ENCODE data around the gene AIFM2.
A peak's percentile ranks its signal among the peaks of the same experiment; 100 is the strongest.

AIFM2 gene

GRCh38 chr10:70120417-70120816 is 12.2 kb downstream of the AIFM2 start:
- Histone ChIP-seq H3K4me2 (ENCODE audit: low read length) (no peak overlapping the region), H3K23ac (ENCODE audit: low read length) (no peak overlapping the region), H3K18ac (ENCODE audit: low read length) (no peak overlapping the region), H3K4me3 (ENCODE audit: low read length) (no peak overlapping the region), H3K27ac (ENCODE audit: low read depth, low read length) (no peak overlapping the region), H2AK5ac (ENCODE audit: low read length) (no peak overlapping the region), H2BK15ac (replicated peaks; ENCODE audit: low read depth) (no peak overlapping the region), H3K36me3 (ENCODE audit: control insufficient read depth, insufficient read depth, low read length) (no peaks in the 10 kb centered on the region), H3K56ac (ENCODE audit: low read length) (no peak overlapping the region), H3K79me2 (ENCODE audit: control insufficient read depth, insufficient read depth, low read length) (no peaks in the 10 kb centered on the region), H3K27me3 (ENCODE audit: insufficient read depth, low read length, poor library complexity) (no peaks in the 10 kb centered on the region), H4K5ac (ENCODE audit: low read length) (no peak overlapping the region), H4K8ac (ENCODE audit: low read depth, low read length) (no peak overlapping the region), H2BK120ac (ENCODE audit: low read depth, low read length) (no peak overlapping the region), H3K4ac (ENCODE audit: low read depth, low read length) (no peak overlapping the region), H3K79me1 (ENCODE audit: low read length) (no peaks in the 10 kb centered on the region), H3K9ac (ENCODE audit: low read length) (no peak overlapping the region), H2BK5ac (ENCODE audit: low read length) (no peak overlapping the region), H3K4me1 (ENCODE audit: control insufficient read depth, low read depth, low read length) (no peaks in the 10 kb centered on the region)
- DNase-seq: no peak
- WGBS (ENCODE audit: extremely low coverage, insufficient coverage, low lambda C conversion rate): no CpG with 5 or more reads among the region's 6 CpGs

- no peak overlapping the region for H3K56ac ChIP-seq (ENCODE audit: low read length)
- H3K4me1 ChIP-seq (ENCODE audit: control insufficient read depth, low read depth, low read length): no peaks in the 10 kb centered on the region
- no peak overlapping the region for H2BK5ac ChIP-seq (ENCODE audit: low read length)
- no peaks in the 10 kb centered on the region for H3K27me3 ChIP-seq (ENCODE audit: insufficient read depth, low read length, poor library complexity)
- H2BK15ac ChIP-seq (replicated peaks; ENCODE audit: low read depth): no peak overlapping the region
- no peak overlapping the region for H3K27ac ChIP-seq (ENCODE audit: low read depth, low read length)
- H3K4ac ChIP-seq (ENCODE audit: low read depth, low read length): no peak overlapping the region
- no peak overlapping the region for H2AK5ac ChIP-seq (ENCODE audit: low read length)
- H4K5ac ChIP-seq (ENCODE audit: low read length): no peak overlapping the region
- H3K18ac ChIP-seq (ENCODE audit: low read length): no peak overlapping the region
- H3K4me2 ChIP-seq (ENCODE audit: low read length): no peak overlapping the region
- no peak overlapping the region for H4K8ac ChIP-seq (ENCODE audit: low read depth, low read length)
- H3K23ac ChIP-seq (ENCODE audit: low read length): no peak overlapping the region
- WGBS (ENCODE audit: extremely low coverage, insufficient coverage, low lambda C conversion rate): no CpG with 5 or more reads among the region's 8 CpGs
- DNase-seq: no peak
- H2BK120ac ChIP-seq (ENCODE audit: low read depth, low read length): no peak overlapping the region
- H3K36me3 ChIP-seq (ENCODE audit: control insufficient read depth, insufficient read depth, low read length): no peaks in the 10 kb centered on the region
- H3K79me1 ChIP-seq (ENCODE audit: low read length): no peaks in the 10 kb centered on the region
- H3K4me3 ChIP-seq (ENCODE audit: low read length): no peak overlapping the region
- no peaks in the 10 kb centered on the region for H3K79me2 ChIP-seq (ENCODE audit: control insufficient read depth, insufficient read depth, low read length)
- no peak overlapping the region for H3K9ac ChIP-seq (ENCODE audit: low read length)
Observed at GRCh38 chr10:70119623-70120022, 13.0 kb downstream of the AIFM2 start.

- H2BK5ac ChIP-seq (ENCODE audit: low read length): no peak overlapping the region
- no peak overlapping the region for H3K56ac ChIP-seq (ENCODE audit: low read length)
- H4K8ac ChIP-seq (ENCODE audit: low read depth, low read length): no peak overlapping the region
- WGBS (ENCODE audit: extremely low coverage, insufficient coverage, low lambda C conversion rate): no CpG with 5 or more reads among the region's 7 CpGs
- no peak overlapping the region for H3K23ac ChIP-seq (ENCODE audit: low read length)
- no peaks in the 10 kb centered on the region for H3K79me1 ChIP-seq (ENCODE audit: low read length)
- no peaks in the 10 kb centered on the region for H3K36me3 ChIP-seq (ENCODE audit: control insufficient read depth, insufficient read depth, low read length)
- H2BK120ac ChIP-seq (ENCODE audit: low read depth, low read length): no peak overlapping the region
- H3K18ac ChIP-seq (ENCODE audit: low read length): no peak overlapping the region
- H4K5ac ChIP-seq (ENCODE audit: low read length): no peak overlapping the region
- H2AK5ac ChIP-seq (ENCODE audit: low read length): no peak overlapping the region
- no peak overlapping the region for H3K4me3 ChIP-seq (ENCODE audit: low read length)
- no peak overlapping the region for H3K4me2 ChIP-seq (ENCODE audit: low read length)
- H3K4me1 ChIP-seq (ENCODE audit: control insufficient read depth, low read depth, low read length): no peaks in the 10 kb centered on the region
- H3K9ac ChIP-seq (ENCODE audit: low read length): no peak overlapping the region
- H2BK15ac ChIP-seq (replicated peaks; ENCODE audit: low read depth): no peak overlapping the region
- no peak overlapping the region for H3K27ac ChIP-seq (ENCODE audit: low read depth, low read length)
- H3K4ac ChIP-seq (ENCODE audit: low read depth, low read length): no peak overlapping the region
- no peaks in the 10 kb centered on the region for H3K27me3 ChIP-seq (ENCODE audit: insufficient read depth, low read length, poor library complexity)
- DNase-seq: no peak
- H3K79me2 ChIP-seq (ENCODE audit: control insufficient read depth, insufficient read depth, low read length): no peaks in the 10 kb centered on the region
Observed at GRCh38 chr10:70119197-70119596, 13.4 kb downstream of the AIFM2 start.

DNA sequence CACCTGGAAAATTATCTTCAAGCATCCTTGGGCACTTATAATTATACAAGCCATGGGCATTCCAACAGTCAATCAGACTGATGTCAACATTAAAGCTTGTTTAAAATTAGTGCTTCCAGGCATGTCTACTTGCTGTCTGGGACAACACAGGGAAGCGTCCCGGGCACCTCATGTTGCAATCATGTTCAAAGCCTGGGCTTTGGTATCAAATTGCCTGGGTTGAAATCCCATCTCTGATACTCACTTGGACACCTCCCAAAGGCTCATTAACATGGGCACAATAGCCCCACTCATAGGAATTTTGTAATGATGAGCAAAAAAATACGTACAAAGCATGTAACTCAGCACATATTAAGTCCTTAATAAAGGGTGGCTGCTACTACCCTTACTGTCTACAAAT is 14.4 kb downstream of the AIFM2 start:
- H4K5ac ChIP-seq (ENCODE audit: low read length): no peak overlapping the region
- H3K27me3 ChIP-seq (ENCODE audit: insufficient read depth, low read length, poor library complexity): no peaks in the 10 kb centered on the region
- H3K79me1 ChIP-seq (ENCODE audit: low read length): no peaks in the 10 kb centered on the region
- WGBS (ENCODE audit: extremely low coverage, insufficient coverage, low lambda C conversion rate): no CpG with 5 or more reads among the region's 3 CpGs
- no peak overlapping the region for H2AK5ac ChIP-seq (ENCODE audit: low read length)
- H3K4ac ChIP-seq (ENCODE audit: low read depth, low read length): no peak overlapping the region
- H4K8ac ChIP-seq (ENCODE audit: low read depth, low read length): no peak overlapping the region
- no peaks in the 10 kb centered on the region for H3K36me3 ChIP-seq (ENCODE audit: control insufficient read depth, insufficient read depth, low read length)
- H3K27ac ChIP-seq (ENCODE audit: low read depth, low read length): no peak overlapping the region
- H3K56ac ChIP-seq (ENCODE audit: low read length): no peak overlapping the region
- no peak overlapping the region for H3K4me3 ChIP-seq (ENCODE audit: low read length)
- H3K79me2 ChIP-seq (ENCODE audit: control insufficient read depth, insufficient read depth, low read length): no peaks in the 10 kb centered on the region
- DNase-seq: no peak
- no peak overlapping the region for H3K18ac ChIP-seq (ENCODE audit: low read length)
- no peak overlapping the region for H2BK120ac ChIP-seq (ENCODE audit: low read depth, low read length)
- no peak overlapping the region for H3K4me2 ChIP-seq (ENCODE audit: low read length)
- no peaks in the 10 kb centered on the region for H3K4me1 ChIP-seq (ENCODE audit: control insufficient read depth, low read depth, low read length)
- H3K9ac ChIP-seq (ENCODE audit: low read length): no peak overlapping the region
- H2BK15ac ChIP-seq (replicated peaks; ENCODE audit: low read depth): no peak overlapping the region
- H3K23ac ChIP-seq (ENCODE audit: low read length): no peak overlapping the region
- no peak overlapping the region for H2BK5ac ChIP-seq (ENCODE audit: low read length)

- no peak overlapping the region for H3K18ac ChIP-seq (ENCODE audit: low read length)
- no CpG with 5 or more reads among the region's 10 CpGs for WGBS (ENCODE audit: extremely low coverage, insufficient coverage, low lambda C conversion rate)
- H3K27me3 ChIP-seq (ENCODE audit: insufficient read depth, low read length, poor library complexity): no peaks in the 10 kb centered on the region
- H3K4me2 ChIP-seq (ENCODE audit: low read length): no peak overlapping the region
- no peak overlapping the region for H2BK120ac ChIP-seq (ENCODE audit: low read depth, low read length)
- no peak overlapping the region for H3K4ac ChIP-seq (ENCODE audit: low read depth, low read length)
- no peak overlapping the region for H3K23ac ChIP-seq (ENCODE audit: low read length)
- H3K4me3 ChIP-seq (ENCODE audit: low read length): no peak overlapping the region
- no peak overlapping the region for H2AK5ac ChIP-seq (ENCODE audit: low read length)
- DNase-seq: no peak
- no peak overlapping the region for H2BK5ac ChIP-seq (ENCODE audit: low read length)
- no peaks in the 10 kb centered on the region for H3K36me3 ChIP-seq (ENCODE audit: control insufficient read depth, insufficient read depth, low read length)
- H3K27ac ChIP-seq (ENCODE audit: low read depth, low read length): no peak overlapping the region
- H3K79me1 ChIP-seq (ENCODE audit: low read length): no peaks in the 10 kb centered on the region
- H3K56ac ChIP-seq (ENCODE audit: low read length): no peak overlapping the region
- H4K5ac ChIP-seq (ENCODE audit: low read length): no peak overlapping the region
- no peak overlapping the region for H4K8ac ChIP-seq (ENCODE audit: low read depth, low read length)
- H3K79me2 ChIP-seq (ENCODE audit: control insufficient read depth, insufficient read depth, low read length): no peaks in the 10 kb centered on the region
- H3K4me1 ChIP-seq (ENCODE audit: control insufficient read depth, low read depth, low read length): no peaks in the 10 kb centered on the region
- no peak overlapping the region for H2BK15ac ChIP-seq (replicated peaks; ENCODE audit: low read depth)
- H3K9ac ChIP-seq (ENCODE audit: low read length): no peak overlapping the region
Observed at GRCh38 chr10:70117646-70118045, 15.0 kb downstream of the AIFM2 start.

DNA sequence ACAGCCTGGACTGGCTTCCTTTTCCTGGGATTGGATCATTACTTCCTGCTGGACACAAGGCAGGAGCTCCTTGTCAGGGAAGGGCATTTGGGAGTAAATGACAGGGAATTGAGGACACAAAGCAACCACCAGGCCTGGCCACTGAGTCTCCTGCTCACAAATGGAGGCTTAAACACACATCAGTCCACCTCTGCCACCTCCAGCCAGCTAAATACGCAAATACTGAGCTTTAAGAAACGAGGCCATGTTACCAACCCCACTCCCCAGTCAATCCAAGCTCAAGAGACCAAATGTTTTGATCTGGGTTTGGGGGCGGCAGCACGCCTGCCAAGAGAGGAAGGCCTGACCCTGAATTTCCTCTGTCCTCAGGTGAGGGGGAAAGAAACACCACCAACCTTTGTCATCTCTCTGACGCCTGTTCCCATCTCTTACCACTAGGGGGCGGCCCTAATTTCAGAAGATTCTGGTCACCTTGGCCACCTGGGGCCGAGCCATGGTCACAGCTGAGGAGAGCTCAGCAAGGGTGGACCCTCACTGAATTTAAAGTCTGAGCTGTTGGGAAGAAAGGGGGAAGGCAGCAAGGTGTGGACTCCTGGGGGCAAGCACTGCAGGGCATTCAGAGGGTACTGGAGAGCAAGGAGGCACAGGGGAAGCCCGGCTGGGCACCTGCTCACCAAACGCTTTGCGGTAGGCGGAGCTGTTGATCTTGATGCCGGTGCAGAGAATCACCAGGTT is 16.5 kb downstream of the AIFM2 start:
- H3K56ac ChIP-seq (ENCODE audit: low read length): peak overlapping the region; percentile 2
- peak; percentile 76 for DNase-seq
- no peak overlapping the region for H4K5ac ChIP-seq (ENCODE audit: low read length)
- no peak overlapping the region for H2BK5ac ChIP-seq (ENCODE audit: low read length)
- H2BK120ac ChIP-seq (ENCODE audit: low read depth, low read length): no peak overlapping the region
- no peak overlapping the region for H3K23ac ChIP-seq (ENCODE audit: low read length)
- no peaks in the 10 kb centered on the region for H3K27me3 ChIP-seq (ENCODE audit: insufficient read depth, low read length, poor library complexity)
- no peak overlapping the region for H2BK15ac ChIP-seq (replicated peaks; ENCODE audit: low read depth)
- H3K36me3 ChIP-seq (ENCODE audit: control insufficient read depth, insufficient read depth, low read length): peaks cover 2% of the 10 kb centered on the region
- no peak overlapping the region for H3K4ac ChIP-seq (ENCODE audit: low read depth, low read length)
- H3K4me1 ChIP-seq (ENCODE audit: control insufficient read depth, low read depth, low read length): no peaks in the 10 kb centered on the region
- H3K4me3 ChIP-seq (ENCODE audit: low read length): no peak overlapping the region
- H3K27ac ChIP-seq (ENCODE audit: low read depth, low read length): no peak overlapping the region
- no peak overlapping the region for H3K18ac ChIP-seq (ENCODE audit: low read length)
- no peak overlapping the region for H3K4me2 ChIP-seq (ENCODE audit: low read length)
- no peaks in the 10 kb centered on the region for H3K79me1 ChIP-seq (ENCODE audit: low read length)
- no peaks in the 10 kb centered on the region for H3K79me2 ChIP-seq (ENCODE audit: control insufficient read depth, insufficient read depth, low read length)
- no peak overlapping the region for H3K9ac ChIP-seq (ENCODE audit: low read length)
- no CpG with 5 or more reads among the region's 12 CpGs for WGBS (ENCODE audit: extremely low coverage, insufficient coverage, low lambda C conversion rate)
- H4K8ac ChIP-seq (ENCODE audit: low read depth, low read length): no peak overlapping the region
- no peak overlapping the region for H2AK5ac ChIP-seq (ENCODE audit: low read length)

Data from mesendoderm (in vitro differentiated cells).